OCI-LY3 (cell line): ENCODE data around the gene STC2.

ENCODE experiments used
- EZH2phosphoT487 ChIP-seq: fragments of 200-600 bp; shearing (Covaris generic); IDR thresholded peaks from 2 replicates; pipeline ENCODE4 v1.6.1; 2018; ENCODE audit warnings: antibody characterized with exemption, mixed run types, low read depth
- TF ChIP-seq, protein P1 (sequence below): fragments of 200-600, 300-600 bp; sonication (generic); IDR thresholded peaks from 2 replicates; pipeline ENCODE4 v1.5.1; 2014; ENCODE audit warnings: antibody characterized with exemption, low read length, low read depth

DNA sequence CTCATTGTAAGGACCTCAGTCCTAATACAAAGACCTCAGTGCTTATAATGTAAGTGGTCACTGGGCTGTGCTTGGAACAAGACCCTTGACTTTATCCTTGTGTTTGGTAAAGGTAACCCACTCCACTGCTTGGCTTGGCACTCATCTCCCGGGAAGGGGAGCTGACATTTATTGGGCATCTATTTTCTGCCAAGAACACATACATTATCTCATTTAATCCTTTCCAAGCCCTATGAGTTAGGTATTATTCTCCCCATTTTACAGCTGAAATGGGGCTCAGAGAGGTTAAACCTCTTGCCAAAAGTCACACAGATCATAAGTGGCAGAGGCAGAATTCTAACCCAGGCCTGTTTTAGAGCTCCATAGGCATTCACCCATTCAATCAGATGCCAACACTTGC lies 32.4 kb downstream of the STC2 start:
- TF ChIP-seq, protein P1, sequence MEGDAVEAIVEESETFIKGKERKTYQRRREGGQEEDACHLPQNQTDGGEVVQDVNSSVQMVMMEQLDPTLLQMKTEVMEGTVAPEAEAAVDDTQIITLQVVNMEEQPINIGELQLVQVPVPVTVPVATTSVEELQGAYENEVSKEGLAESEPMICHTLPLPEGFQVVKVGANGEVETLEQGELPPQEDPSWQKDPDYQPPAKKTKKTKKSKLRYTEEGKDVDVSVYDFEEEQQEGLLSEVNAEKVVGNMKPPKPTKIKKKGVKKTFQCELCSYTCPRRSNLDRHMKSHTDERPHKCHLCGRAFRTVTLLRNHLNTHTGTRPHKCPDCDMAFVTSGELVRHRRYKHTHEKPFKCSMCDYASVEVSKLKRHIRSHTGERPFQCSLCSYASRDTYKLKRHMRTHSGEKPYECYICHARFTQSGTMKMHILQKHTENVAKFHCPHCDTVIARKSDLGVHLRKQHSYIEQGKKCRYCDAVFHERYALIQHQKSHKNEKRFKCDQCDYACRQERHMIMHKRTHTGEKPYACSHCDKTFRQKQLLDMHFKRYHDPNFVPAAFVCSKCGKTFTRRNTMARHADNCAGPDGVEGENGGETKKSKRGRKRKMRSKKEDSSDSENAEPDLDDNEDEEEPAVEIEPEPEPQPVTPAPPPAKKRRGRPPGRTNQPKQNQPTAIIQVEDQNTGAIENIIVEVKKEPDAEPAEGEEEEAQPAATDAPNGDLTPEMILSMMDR, result no peak
- no peak for TF ChIP-seq EZH2phosphoT487
